ENCODE data around the gene MCIDAS. TPM values are rescaled to one million over a fixed set of nuclear protein-coding genes. Genes with fewer than 3 reads are reported as not detected.

The MCIDAS gene
- total and polyA plus RNA-seq, 2 of the 8 experiments (the other 6 are each of a cell fraction or from before 2014, with no cell fraction given), result 0.15 TPM; not detected in 1

DNA sequence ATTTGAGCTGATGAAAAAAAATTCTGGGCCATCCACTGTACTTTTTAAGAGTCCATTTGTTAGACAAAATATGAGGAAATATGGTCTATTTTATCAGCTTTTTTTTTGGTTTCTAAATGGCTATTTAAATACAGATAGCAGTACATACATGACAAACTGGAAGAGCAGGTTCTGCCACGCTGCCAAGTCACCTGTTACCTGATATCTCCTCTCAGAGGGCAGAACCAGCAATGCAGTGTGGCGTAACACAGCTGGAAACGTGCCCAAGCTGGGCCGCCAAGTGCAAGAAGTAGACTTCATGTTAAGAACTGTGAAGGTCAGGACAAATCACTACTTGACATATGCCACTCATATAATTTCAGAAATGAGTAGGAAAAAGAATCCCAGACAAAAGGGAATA is 8.1 kb downstream of the MCIDAS start (continued):
- TF ChIP-seq, protein P1, sequence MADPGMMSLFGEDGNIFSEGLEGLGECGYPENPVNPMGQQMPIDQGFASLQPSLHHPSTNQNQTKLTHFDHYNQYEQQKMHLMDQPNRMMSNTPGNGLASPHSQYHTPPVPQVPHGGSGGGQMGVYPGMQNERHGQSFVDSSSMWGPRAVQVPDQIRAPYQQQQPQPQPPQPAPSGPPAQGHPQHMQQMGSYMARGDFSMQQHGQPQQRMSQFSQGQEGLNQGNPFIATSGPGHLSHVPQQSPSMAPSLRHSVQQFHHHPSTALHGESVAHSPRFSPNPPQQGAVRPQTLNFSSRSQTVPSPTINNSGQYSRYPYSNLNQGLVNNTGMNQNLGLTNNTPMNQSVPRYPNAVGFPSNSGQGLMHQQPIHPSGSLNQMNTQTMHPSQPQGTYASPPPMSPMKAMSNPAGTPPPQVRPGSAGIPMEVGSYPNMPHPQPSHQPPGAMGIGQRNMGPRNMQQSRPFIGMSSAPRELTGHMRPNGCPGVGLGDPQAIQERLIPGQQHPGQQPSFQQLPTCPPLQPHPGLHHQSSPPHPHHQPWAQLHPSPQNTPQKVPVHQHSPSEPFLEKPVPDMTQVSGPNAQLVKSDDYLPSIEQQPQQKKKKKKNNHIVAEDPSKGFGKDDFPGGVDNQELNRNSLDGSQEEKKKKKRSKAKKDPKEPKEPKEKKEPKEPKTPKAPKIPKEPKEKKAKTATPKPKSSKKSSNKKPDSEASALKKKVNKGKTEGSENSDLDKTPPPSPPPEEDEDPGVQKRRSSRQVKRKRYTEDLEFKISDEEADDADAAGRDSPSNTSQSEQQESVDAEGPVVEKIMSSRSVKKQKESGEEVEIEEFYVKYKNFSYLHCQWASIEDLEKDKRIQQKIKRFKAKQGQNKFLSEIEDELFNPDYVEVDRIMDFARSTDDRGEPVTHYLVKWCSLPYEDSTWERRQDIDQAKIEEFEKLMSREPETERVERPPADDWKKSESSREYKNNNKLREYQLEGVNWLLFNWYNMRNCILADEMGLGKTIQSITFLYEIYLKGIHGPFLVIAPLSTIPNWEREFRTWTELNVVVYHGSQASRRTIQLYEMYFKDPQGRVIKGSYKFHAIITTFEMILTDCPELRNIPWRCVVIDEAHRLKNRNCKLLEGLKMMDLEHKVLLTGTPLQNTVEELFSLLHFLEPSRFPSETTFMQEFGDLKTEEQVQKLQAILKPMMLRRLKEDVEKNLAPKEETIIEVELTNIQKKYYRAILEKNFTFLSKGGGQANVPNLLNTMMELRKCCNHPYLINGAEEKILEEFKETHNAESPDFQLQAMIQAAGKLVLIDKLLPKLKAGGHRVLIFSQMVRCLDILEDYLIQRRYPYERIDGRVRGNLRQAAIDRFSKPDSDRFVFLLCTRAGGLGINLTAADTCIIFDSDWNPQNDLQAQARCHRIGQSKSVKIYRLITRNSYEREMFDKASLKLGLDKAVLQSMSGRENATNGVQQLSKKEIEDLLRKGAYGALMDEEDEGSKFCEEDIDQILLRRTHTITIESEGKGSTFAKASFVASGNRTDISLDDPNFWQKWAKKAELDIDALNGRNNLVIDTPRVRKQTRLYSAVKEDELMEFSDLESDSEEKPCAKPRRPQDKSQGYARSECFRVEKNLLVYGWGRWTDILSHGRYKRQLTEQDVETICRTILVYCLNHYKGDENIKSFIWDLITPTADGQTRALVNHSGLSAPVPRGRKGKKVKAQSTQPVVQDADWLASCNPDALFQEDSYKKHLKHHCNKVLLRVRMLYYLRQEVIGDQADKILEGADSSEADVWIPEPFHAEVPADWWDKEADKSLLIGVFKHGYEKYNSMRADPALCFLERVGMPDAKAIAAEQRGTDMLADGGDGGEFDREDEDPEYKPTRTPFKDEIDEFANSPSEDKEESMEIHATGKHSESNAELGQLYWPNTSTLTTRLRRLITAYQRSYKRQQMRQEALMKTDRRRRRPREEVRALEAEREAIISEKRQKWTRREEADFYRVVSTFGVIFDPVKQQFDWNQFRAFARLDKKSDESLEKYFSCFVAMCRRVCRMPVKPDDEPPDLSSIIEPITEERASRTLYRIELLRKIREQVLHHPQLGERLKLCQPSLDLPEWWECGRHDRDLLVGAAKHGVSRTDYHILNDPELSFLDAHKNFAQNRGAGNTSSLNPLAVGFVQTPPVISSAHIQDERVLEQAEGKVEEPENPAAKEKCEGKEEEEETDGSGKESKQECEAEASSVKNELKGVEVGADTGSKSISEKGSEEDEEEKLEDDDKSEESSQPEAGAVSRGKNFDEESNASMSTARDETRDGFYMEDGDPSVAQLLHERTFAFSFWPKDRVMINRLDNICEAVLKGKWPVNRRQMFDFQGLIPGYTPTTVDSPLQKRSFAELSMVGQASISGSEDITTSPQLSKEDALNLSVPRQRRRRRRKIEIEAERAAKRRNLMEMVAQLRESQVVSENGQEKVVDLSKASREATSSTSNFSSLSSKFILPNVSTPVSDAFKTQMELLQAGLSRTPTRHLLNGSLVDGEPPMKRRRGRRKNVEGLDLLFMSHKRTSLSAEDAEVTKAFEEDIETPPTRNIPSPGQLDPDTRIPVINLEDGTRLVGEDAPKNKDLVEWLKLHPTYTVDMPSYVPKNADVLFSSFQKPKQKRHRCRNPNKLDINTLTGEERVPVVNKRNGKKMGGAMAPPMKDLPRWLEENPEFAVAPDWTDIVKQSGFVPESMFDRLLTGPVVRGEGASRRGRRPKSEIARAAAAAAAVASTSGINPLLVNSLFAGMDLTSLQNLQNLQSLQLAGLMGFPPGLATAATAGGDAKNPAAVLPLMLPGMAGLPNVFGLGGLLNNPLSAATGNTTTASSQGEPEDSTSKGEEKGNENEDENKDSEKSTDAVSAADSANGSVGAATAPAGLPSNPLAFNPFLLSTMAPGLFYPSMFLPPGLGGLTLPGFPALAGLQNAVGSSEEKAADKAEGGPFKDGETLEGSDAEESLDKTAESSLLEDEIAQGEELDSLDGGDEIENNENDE (IDR thresholded peaks at IDR 0.05; ENCODE audit: insufficient replicate concordance, low read length), result no peak
- TF ChIP-seq CTCF (IDR thresholded peaks at IDR 0.05; ENCODE audit: control extremely low read depth in 1 of 3, insufficient read depth in 1 of 3, low read depth in 1 of 3, low read length in 3 of 3) (peak in 1 of 3 experiments; percentile 6; a peak in 1 of 4 replicates), CHD2 (IDR thresholded peaks at IDR 0.05; ENCODE audit: low read length) (no peak), HDAC2 (IDR thresholded peaks at IDR 0.05; ENCODE audit: borderline replicate concordance in 1 of 2, low read depth in 2 of 2, low read length in 2 of 2) (no peak), TCF12 (IDR thresholded peaks at IDR 0.05; ENCODE audit: low read depth, low read length) (0 out of 2 replicates have a peak, but pooled peaks have one; percentile 65), BACH1 (IDR thresholded peaks at IDR 0.05; ENCODE audit: low read length) (no peak), BCL11A (IDR thresholded peaks at IDR 0.05; ENCODE audit: low read depth in 2 of 2, low read length in 2 of 2) (no peak)
- TF ChIP-seq, protein P2, sequence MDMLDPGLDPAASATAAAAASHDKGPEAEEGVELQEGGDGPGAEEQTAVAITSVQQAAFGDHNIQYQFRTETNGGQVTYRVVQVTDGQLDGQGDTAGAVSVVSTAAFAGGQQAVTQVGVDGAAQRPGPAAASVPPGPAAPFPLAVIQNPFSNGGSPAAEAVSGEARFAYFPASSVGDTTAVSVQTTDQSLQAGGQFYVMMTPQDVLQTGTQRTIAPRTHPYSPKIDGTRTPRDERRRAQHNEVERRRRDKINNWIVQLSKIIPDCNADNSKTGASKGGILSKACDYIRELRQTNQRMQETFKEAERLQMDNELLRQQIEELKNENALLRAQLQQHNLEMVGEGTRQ (IDR thresholded peaks at IDR 0.05; ENCODE audit: low read length), result no peak

All from H1 (cell line).